Heart right ventricle (tissue), 16 donors: ENCODE results near the gene RASGRF2. TPM values are rescaled to one million over a fixed set of nuclear protein-coding genes. Genes with fewer than 3 reads are reported as not detected.
A peak's percentile ranks its signal among the peaks of the same experiment; 100 is the strongest.

Experiments
- ATAC-seq, 8 donors: fragments of 200-7000 bp; cut with Tn5 transposase; one replicate each; pipeline ENCODE4 v1.9.1; 2020; ENCODE audit warnings: mild to moderate bottlenecking in 8 of 8, moderate library complexity in 8 of 8, moderate number of reproducible peaks in 1 of 8
- DNase-seq, 2 donors: peaks; one replicate each; pipeline ENCODE4 v3.0.0-alpha.2; 2020
- H3K27ac ChIP-seq, 10 donors: fragments of 200-600 bp; sonication (generic) in 2 of 10; one replicate each; pipeline versions ENCODE4 v1.5.0 to v1.8.0; 2020 to 2022; ENCODE audit warnings: mild to moderate bottlenecking in 3 of 10
- H3K27me3 ChIP-seq, 7 donors: fragments of 200-600 bp; one replicate each; pipeline ENCODE4 v1.8.0; 2021 to 2022; ENCODE audit warnings: mild to moderate bottlenecking in 2 of 7
- H3K36me3 ChIP-seq, 9 donors: fragments of 200-600 bp; sonication (generic) in 1 of 9; one replicate each; pipeline versions ENCODE4 v1.5.0 to v1.8.0; 2020 to 2022; ENCODE audit warnings: mild to moderate bottlenecking in 2 of 9
- H3K4me1 ChIP-seq, 9 donors: fragments of 200-600 bp; sonication (generic) in 1 of 9; one replicate each; pipeline versions ENCODE4 v1.5.0 to v1.8.0; 2020 to 2022; ENCODE audit warnings: mild to moderate bottlenecking in 4 of 9
- H3K4me3 ChIP-seq, 10 donors: fragments of 200-600 bp; sonication (generic) in 2 of 10; one replicate each; pipeline versions ENCODE4 v1.5.0 to v1.8.0; 2020 to 2022; ENCODE audit warnings: mild to moderate bottlenecking in 7 of 10, moderate library complexity in 2 of 10
- H3K9me3 ChIP-seq, 11 donors: fragments of 200-600 bp in 10 of 11; sonication (generic) in 2 of 11; one replicate each; pipeline versions ENCODE4 v1.5.0 to v1.8.0; 2013 to 2022; ENCODE audit warnings: mild to moderate bottlenecking in 2 of 11, control low read depth in 1 of 11, moderate library complexity in 1 of 11
- CTCF ChIP-seq, 9 donors: fragments of 200-600 bp; sonication (generic) in 2 of 9; IDR thresholded peaks; one replicate each; pipeline versions ENCODE4 v1.5.0 to v1.8.0; 2021 to 2022; ENCODE audit warnings: antibody characterized with exemption in 9 of 9, mild to moderate bottlenecking in 5 of 9, moderate library complexity in 1 of 9
- WGBS, 2 donors: extraction: QIAGEN DNeasy Blood & Tissue Kit; methylation state at CpG; one replicate each; pipeline ENCODE4 v1.1.7; 2013; ENCODE audit warnings: inconsistent platforms in 1 of 2; 5-methylcytosine and 5-hydroxymethylcytosine counted together
- intact Hi-C, 10 donors: fragments of 100-400 bp; cut with DNase I; formaldehyde crosslinking; loops; one replicate each; pipeline versions ENCODE4 v1.11.1 to v1.14.2; 2022
- polyA plus RNA-seq, 2 donors: library from polyadenylated mRNA; stranded (reverse); fragments of 200-250 nt; gene quantifications; one replicate each; pipeline ENCODE4 v1.2.3, GENCODE V29; 2013
- total RNA-seq, 10 donors: library from RNA; stranded (reverse); fragmentation: NEBNext Ultra II Directional in 3 of 10; extraction: Animal tissue kit (Norgen Biotek cat#: 25700) in 3 of 10; gene quantifications; one replicate each; pipeline versions ENCODE4 v1.2.1 to v1.2.4, GENCODE V29; 2021 to 2023
- donor health status: Arrhythmogenic right ventricular cardiomyopathy.
- donor health status: ischemic (EF 13 %, LVEDD 7.1; RV severe dilation, severe dysfunction).
- donor health status: healthy with polysubstance abuse.
- donor health status: DM: no; HTN: yes; CAD: no.
- donor health status: DM: no; HTN: no; CAD: no.
- donor health status: ischemic (EF 25% LVEDD 6.9; RV normal size, moderate dysfunction).
- donor health status: ischemic (EF 25% LVEDD 5.7; RV mildly dilated, moderate dysfunction).
- donor health status: healthy.
- donor health status: DM: yes; HTN: yes; CAD: no.
- donor health status: Ischemic cardiomyopathy.
- donor health status: ischemic (EF 35%, LVEDD 5.7; RV mildly dilated, moderate dysfunction).
- donor health status: nonischemic (EF 11% LVEDD 7.7; RV severe dilation, severe dysfunction).
- donor health status: DM: yes; HTN: yes; CAD: no.
- donor health status: PGD.
- donor health status: ischemic (EF 29% LVEDD 5.4; RV normal size, mild dysfunction).
- donor health status: nonischemic (EF 23%, LVEDD 6.1; RV moderate dilation, normal function).

Gene RASGRF2
- total and polyA plus RNA-seq, 12 donors = 2.9 to 13.4 (median 6.8) TPM

DNA sequence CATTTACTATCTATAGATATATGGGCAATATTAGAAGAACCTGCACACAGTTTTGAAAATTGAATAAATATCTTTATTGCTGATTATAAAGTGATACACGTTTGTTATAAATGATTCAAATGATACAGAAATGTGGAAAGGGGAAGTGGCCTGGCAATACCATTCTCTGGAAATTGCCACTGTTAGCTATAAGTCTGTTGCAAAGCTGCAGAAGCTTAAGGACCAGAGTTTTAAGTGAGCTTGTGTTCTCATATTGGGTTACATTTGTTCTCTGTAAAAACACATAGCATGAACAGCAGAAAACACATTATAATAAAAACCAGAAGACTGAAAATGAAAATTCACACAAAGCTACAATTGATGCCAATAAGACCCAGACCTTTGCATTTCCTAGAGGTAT, 59.6 kb downstream of the RASGRF2 start:
- Histone ChIP-seq H3K4me3 (no peak overlapping the region), H3K4me1 (peaks cover 0 to 31% (median 0%) of the 10 kb centered on the region in 9 donors), H3K27me3 (peaks cover 0 to 3% (median 0%) of the 10 kb centered on the region in 7 donors), H3K9me3 (no peaks in the 10 kb centered on the region), H3K27ac (no peak overlapping the region), H3K36me3 (no peaks in the 10 kb centered on the region)
- TF ChIP-seq CTCF (IDR thresholded peaks at IDR 0.05) = no peak
- WGBS, 2 donors = 52 to 60% methylated on average over 1 of the region's 1 CpG
- no peak for ATAC-seq
- DNase-seq = no peak
- intact Hi-C loops = no loop called here

DNA sequence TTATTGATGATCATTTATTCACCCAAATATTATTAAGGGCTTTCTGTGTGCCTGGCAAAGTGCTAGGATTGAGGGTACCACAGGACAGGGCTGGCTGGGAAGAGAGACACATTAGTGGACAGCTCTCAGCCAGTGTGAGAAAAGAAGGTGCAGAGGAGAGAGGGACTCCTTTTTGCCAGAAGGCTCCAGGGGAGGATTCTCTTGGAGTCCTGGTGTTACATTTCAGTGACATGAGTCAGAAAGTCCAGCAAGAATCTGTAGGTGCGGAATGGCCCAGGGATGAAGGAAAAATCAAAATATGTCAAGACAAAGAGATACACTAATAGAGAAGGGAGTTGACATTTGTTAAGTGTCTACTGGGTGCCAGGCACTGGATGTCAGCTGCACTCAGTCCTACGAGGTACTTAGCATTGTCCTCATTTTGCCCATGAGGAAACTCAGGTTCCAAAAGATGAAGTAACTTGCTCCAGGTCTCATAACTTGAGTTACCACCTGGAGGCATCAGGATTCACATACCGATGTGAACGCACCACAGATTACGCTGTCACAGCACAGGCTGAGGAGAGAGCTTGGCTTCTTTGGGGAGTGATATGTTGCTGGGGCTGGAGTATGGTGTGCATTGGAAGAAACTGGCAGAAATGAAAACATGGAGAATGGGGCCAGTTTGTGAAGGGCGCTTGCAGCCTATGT, 60.5 kb downstream of the RASGRF2 start:
- peaks cover 0 to 3% (median 0%) of the 10 kb centered on the region in 7 donors for H3K27me3 ChIP-seq
- ATAC-seq (no peak), DNase-seq (no peak)
- intact Hi-C loops = no loop called here
- no peak overlapping the region for H3K27ac ChIP-seq
- peaks cover 0 to 34% (median 0%) of the 10 kb centered on the region in 9 donors for H3K4me1 ChIP-seq
- TF ChIP-seq CTCF (IDR thresholded peaks at IDR 0.05) = no peak
- no peaks in the 10 kb centered on the region for H3K36me3 ChIP-seq
- WGBS, 2 donors = 74 to 77% methylated on average over 6 of the region's 6 CpGs
- H3K4me3 ChIP-seq = no peak overlapping the region
- H3K9me3 ChIP-seq = no peaks in the 10 kb centered on the region

DNA sequence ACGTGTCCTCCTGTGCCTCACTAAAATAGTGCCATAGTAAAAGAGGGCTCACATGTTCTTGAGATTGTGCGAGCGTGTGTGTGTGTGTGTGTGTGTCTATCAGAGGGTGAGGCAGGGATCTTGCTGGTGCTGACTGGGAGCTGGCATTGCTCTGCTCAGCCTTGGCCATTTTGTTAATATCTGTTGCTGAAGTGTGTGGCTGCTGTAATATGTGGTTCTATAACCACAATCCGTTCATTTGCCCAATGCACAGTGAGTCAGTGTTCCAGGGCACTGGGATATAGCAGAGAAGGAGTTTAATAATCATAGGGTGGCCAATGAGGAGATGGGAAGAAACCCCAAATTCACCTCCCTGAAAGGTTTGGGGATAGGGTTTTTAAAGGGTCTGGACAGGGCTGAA, 61.3 kb downstream of the RASGRF2 start:
- intact Hi-C loops = no loop called here
- Histone ChIP-seq H3K4me1 (peaks cover 0 to 30% (median 0%) of the 10 kb centered on the region in 9 donors), H3K27me3 (peaks cover 0 to 3% (median 0%) of the 10 kb centered on the region in 7 donors), H3K4me3 (no peak overlapping the region), H3K36me3 (no peaks in the 10 kb centered on the region), H3K27ac (peak overlapping the region in 1 of 10 donors; percentile 28), H3K9me3 (no peaks in the 10 kb centered on the region)
- no peak for DNase-seq
- 77 to 88% methylated on average over 4 of the region's 4 CpGs for WGBS, 2 donors
- no peak for ATAC-seq
- no peak for TF ChIP-seq CTCF (IDR thresholded peaks at IDR 0.05)

- Histone ChIP-seq H3K27ac (peak overlapping the region in 4 of 10 donors; percentile 28 to 44 (median 38)), H3K4me3 (no peak overlapping the region), H3K27me3 (peaks cover 0 to 3% (median 0%) of the 10 kb centered on the region in 7 donors), H3K4me1 (peaks cover 0 to 29% (median 0%) of the 10 kb centered on the region in 9 donors), H3K9me3 (no peaks in the 10 kb centered on the region), H3K36me3 (no peaks in the 10 kb centered on the region)
- WGBS, 2 donors = 72 to 79% methylated on average over 10 of the region's 10 CpGs
- no peak for DNase-seq
- intact Hi-C loops = no loop called here
- peak in 7 of 8 donors; percentile 38 to 74 (median 67) for ATAC-seq
- TF ChIP-seq CTCF (IDR thresholded peaks at IDR 0.05) = no peak
These were observed 62.0 kb downstream of the RASGRF2 start for GRCh38 chr5:81021951-81022687.
